Activated CD4-positive, CD25-positive, alpha-beta regulatory T cell treated with anti-CD3 and anti-CD28 coated beads, Interleukin-2, amount 50 U/mL, for 72 hours (primary cell): ENCODE results near the gene STEEP1.

Experiments used
- DNase-seq: peaks from one replicate; pipeline ENCODE4 v3.0.0; 2021

The STEEP1 gene

DNA sequence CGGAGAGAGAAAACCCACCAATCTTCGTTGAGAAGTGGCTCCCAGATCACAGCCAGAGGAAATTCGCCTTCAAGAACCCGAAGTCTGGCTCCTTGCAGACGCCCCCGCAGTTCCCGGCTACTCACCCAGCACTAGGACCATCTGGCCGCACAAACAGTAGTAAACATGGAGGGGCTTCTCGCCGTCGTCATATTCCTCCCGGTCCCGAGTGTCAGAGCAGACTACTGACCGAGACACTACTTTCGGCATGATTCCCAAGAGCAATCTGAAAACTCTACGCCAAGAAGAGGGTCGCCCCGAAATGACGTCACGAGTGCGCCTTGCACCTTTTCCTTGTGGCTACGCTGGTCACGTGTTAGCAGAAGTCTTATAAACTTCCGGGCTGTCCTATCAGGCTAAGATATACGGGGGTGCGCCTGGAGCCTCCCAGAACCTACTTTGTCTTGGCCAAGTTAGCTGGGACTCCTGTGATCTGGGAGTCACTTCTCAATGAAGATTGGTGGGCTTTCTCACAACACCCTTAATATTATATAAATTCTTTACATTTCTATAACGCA is at the start of gene STEEP1:
Gene STEEP1 (minus strand): TSS at position 303 of the 557 bp plus-strand sequence. CDS start 54 bp downstream, at position 249.
- DNase-seq: peak; percentile 79

DNA sequence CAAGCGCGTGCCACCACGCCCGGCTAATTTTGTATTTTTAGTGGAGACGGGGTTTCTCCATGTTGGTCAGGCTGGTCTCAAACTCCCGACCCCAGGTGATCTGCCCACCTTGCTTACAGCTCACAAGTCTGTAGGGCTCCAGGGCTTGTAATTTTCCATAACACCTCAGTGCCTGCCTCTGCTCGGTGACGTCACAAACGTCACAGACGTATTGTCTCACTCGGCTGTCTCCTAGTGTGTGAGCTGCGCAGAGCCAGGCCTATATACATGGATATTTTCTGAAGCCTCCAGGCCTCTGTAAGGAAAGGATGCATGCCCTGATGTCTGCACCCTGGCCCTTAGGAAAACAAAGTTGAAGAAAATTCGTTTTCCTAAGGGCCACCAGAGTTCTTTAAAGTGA is 49.6 kb upstream of the STEEP1 start:
- no peak for DNase-seq

DNA sequence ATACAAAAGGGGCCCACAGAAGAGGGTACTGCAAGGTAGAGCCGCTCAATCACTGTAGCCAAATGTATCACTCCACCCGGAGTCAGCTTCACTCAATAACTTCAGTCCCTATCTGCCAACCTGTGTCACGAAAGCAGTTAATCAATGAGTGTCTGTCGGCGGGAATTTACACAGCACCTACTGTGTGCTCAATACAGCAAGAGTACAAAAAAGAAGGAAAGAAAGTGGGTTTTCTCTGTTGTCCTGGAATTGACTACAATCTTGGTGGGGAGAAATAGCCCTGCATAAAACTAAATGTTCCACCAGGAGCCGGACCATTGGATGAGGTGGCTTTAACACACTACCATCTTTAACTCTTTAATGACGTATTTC is 41.8 kb upstream of the STEEP1 start:
- DNase-seq: no peak

- peak; percentile 85 for DNase-seq
Observed at GRCh38 chrX:119606280-119607017, 41.2 kb upstream of the STEEP1 start, which contains the start of gene NKRF. Gene NKRF (minus strand): TSS chrX:119606424.

DNA sequence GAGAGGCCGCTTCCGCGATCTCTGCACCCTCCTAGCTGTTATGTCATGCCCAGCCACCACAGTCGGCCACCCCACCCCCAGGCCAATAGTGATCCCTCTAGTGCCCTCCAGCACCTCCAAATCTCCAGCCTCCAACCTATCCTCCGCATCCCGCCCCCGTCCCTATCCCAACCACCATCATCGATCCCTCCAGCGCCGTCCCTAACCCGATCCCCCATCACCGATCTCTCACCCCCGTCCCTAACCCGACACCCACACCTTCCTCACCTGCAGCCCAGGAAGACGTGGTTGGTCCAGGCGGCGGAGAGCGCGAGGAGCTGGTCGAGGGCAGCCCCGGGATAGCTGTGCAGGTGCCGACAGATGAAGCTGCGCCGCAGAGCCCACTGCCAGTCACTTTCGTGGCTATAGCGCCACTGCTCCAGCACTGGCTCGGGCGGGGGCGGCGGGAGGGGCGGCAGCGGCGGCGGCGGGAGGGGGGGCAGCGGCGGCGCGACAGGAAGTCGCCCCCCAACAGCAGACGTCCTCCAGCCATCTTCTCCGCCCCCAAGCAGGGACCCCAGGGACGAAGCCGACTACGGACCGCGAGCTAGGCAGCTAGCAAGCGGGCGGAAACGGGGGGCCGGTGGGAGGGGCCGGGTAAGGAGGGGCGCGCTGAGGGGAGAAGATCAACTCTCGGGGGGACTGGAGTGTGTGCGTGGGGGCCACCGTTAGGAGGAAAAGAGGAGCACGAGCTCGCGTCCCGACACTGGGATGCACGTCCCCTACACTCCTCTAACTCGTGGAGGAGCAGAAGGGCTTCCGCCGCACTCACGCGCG is 40.5 kb upstream of the STEEP1 start:
- DNase-seq: peak; percentile 34

DNA sequence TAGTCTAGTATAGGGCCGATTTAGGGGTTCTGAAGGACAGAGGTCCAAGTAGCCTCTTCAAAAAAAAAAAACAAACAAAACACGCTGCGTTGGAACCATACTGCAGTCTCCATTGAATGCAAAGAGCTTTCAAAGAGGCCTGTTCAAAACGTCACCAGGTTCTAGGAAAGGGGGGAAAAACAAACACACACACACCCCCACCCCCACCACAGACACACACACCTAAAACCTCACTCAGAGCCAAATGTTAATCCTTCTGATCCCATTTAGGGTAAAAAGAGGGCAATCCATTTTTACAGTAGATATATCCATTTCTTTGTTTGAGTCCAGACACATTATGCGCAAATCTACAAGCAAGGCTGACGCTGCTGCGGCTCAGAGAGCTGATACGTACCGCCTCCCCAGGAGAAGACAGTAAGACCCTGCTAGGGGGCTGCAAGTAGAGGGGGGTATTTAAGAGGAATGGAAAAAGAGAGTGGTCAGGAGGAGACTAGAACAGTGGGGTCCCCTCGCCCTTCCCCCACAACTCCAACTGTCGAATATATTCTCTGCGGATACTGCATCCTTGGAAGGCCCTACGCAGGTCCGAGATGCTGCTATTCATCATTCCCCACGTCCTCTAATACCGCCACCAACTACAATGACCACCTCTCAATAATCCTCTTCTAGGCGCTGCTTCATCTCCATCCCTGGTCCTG is 39.7 kb upstream of the STEEP1 start:
- no peak for DNase-seq

DNA sequence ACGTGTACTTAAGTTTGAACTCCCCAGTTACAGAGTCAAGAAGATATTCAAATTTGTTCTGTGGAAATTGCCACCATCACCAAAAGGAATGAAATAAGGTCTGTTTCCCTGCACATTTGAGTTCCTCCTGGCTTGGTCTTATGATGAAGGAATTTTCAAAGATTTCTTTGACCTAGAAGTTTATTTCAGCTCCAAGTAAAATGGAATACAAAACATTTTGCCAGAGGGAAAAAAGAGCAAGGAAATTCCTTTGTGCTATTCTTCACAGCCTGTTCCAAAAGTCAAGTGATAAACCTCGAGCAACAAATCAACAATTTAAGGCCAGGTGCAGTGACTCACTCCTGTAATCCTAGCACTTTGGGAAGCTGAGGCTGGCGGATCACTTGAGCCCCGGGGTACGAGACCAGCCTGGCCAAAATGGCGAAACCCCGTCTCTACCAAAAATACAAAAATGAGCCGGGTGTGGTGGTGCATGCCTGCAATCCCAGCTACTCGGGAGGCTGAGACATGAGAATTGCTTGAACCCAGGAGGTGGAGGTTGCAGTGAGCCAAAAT is 37.6 kb upstream of the STEEP1 start:
- DNase-seq: no peak

DNA sequence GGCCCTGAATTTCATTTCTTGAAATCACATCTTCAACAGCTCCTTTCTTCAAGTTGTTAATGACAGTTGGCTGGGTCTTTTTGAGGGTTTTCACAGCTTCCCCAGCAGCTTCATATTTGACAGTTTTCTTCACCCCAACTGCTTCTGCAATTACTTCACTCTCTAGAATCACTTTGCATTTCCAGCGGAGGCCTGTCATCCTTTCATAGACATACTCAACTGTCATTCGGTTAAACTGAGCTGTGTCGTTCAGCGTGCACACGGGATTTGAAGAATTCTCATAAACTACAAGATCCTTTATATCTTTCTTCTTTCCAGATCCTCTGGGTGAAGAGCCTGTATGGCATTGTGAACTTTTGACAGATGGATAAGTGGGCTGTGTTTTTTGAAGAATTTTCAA is 24.6 kb upstream of the STEEP1 start:
- no peak for DNase-seq

- no peak for DNase-seq
Observed at GRCh38 chrX:119583431-119584059, 18.3 kb upstream of the STEEP1 start.

- no peak for DNase-seq
Observed at GRCh38 chrX:119579414-119579813, 14.2 kb upstream of the STEEP1 start.

- peak; percentile 85 for DNase-seq
Observed at GRCh38 chrX:119574394-119575266, 9.4 kb upstream of the STEEP1 start, which contains the start of gene UBE2A. Gene UBE2A (plus strand): TSS chrX:119574563. CDS start chrX:119574712, 149 bp downstream.

DNA sequence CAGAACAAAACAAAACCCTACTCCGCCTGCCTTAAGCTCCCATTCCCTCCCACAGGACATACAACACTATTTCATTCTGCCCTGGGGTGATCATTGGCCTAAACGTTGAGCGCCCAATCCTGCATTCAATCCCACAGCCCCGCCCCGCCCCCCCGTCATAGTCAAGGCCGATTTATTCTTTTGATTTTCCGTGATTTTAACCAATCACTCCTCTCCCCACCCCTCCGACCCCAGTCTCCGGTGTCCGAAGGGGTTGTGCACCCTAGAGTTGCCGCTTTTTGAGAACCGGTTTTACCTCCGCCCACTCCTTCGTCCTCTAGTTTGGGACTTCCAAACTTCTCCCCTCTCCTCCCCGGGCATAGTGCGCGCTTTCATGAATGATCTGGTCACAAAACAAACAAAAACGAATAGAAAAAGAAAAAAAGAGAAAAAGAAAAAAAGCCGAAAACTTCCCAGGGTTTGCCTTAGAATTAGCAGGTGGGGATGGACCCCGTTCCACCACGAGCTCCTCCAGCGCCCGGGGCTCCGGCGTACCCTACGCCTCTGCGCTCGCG is 8.7 kb upstream of the STEEP1 start:
- peak; percentile 30 for DNase-seq

GRCh38 chrX:119573222-119573621 is 8.0 kb upstream of the STEEP1 start:
- DNase-seq: no peak

DNA sequence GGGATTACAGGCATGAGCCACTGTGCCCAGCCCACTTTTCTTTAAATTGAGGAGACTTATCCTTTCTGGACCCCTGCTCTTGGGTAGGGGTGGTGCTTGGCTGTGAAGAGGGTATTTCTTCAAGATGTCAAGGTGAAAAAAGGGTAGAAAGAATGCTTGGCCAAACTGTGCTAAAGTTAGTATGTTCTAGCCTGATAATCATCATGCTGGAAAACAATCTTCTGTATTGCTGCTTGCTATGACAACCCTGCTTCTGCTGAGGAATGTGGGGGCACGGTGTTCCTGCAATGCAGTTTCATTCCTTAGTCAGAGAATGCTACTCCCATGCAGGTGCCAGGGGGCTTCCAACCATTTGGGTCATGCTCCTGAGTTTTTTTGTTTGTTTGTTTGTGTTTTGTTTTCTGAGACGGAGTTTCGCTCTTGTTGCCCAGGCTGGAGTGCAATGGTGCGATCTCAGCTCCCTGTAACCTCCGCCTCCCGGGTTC is 5.2 kb upstream of the STEEP1 start:
- DNase-seq: no peak

DNA sequence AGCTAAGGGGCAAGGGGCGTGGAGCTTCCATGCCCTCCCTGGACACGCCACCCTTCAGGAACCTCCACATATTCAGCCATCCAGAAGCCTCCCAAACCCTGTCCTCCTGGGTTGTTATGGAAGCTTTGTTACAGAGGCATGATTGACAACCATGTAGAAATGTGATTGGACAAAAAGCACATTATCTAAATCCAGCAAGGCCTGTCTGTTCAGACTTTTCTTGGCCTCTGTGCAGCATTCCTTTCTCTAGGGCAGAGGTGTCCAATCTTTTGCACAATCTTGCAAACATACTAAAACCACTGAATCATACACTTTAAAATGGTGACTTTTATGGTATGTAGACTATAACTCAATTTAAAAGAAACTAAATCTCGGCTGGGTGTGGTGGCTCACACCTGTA is 12.7 kb downstream of the STEEP1 start:
- no peak for DNase-seq

DNA sequence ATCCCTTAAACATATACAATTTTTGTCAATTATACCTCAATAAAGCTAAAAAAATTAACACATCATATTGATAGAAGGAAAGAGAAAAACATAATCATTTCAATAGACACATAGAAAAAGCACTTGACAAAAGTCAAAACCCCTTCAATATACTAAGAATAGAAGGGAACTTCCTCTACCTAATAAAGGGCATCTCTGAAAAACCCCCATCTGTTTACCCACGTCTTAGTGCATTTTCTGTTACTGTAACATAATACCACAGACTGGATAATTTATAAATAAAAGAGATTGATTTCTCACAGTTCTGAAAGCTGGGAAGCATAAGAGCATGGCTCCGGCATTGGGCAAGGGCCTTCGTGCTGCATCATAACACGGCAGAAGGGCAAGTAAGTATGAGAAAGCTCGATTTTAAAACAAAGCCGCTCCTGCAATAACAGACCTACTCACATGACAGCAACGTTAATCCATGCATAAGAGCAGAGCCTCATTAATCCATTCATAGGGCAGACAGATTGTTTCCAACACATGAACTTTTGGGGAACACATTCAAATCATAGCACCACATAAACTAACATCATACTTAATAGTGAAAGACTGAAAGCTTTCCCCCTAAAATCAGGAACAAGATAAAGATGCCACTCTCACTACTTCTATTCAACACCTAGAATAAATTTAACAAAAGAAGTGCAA is 15.7 kb downstream of the STEEP1 start:
- no peak for DNase-seq

DNA sequence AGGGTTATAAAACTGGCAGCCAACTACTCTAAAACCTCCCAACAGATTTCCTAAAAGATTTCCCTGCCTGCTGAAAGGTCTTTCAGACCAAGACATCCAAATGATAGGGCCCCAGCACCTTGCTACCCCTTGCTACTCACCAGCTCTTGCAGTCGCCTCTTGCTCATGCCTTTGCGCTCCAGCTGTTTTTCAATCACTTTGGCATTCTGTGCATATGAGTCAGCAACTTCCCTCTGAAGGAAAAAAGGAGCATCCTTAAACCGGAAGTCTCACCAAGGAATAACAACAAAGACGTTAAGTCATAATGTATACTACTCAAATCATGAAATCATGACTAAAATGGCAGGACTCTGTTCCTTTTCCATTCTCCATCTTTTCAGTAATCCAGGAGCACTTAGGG is 24.0 kb downstream of the STEEP1 start:
- no peak for DNase-seq

DNA sequence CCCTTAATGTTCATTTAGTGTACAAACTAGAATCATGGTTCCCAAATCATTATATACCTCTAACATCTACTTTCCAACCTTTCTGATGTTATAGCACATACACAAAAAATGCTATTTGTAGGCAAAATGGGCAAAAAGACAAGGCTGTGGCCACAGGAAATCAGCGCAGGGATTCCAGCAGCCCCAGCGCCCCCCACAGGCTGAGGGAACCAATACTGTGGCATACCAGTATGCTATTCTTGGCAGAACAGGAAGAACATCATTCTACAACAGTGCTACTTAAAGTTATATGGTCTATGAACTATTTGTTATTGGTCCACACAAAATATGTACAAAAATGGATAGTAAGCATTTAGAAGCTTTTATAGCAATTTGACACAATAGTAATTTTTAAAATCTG is 25.3 kb downstream of the STEEP1 start:
- DNase-seq: no peak

GRCh38 chrX:119537487-119537886 is 27.7 kb downstream of the STEEP1 start:
- no peak for DNase-seq
